Peyer's patch (tissue), 4 donors: ENCODE results near the gene FILIP1L.

Experiments used
- POLR2A ChIP-seq, 2 donors: fragments of 450-650 bp; IDR thresholded peaks; one replicate each; pipeline ENCODE4 v1.5.1; 2017; ENCODE audit warnings: antibody characterized with exemption in 2 of 2, mild to moderate bottlenecking in 2 of 2, moderate library complexity in 2 of 2
- TF ChIP-seq, protein P1 (sequence below), 6 experiments: fragments of 450-650 bp in 4 of 6; fragments of 200-600 bp in 2 of 6; sonication (generic) in 1 of 6; IDR thresholded peaks; one replicate each; pipeline ENCODE4 v1.5.1; 2017 to 2019; ENCODE audit warnings: antibody characterized with exemption in 6 of 6, mild to moderate bottlenecking in 3 of 6, moderate library complexity in 1 of 6

DNA sequence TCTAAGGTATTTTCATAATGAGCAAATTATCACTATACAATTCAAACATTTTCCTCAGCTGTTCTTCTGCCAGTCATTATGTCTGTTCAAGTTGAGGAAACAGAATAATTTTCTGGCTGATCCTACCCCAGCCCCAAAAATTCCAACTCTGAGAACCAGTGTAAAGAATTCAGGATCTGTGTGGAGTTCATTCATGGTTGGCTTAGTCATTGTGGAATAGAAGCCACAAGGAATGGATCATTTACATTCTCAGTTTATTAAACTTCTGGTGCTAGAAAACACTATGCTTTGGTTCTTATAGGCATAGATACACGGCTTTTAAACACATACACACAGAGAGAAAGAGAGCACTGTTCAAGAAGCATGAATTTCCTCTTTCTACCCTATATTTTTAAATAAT lies 162.0 kb downstream of the FILIP1L start:
- TF ChIP-seq, protein P1, sequence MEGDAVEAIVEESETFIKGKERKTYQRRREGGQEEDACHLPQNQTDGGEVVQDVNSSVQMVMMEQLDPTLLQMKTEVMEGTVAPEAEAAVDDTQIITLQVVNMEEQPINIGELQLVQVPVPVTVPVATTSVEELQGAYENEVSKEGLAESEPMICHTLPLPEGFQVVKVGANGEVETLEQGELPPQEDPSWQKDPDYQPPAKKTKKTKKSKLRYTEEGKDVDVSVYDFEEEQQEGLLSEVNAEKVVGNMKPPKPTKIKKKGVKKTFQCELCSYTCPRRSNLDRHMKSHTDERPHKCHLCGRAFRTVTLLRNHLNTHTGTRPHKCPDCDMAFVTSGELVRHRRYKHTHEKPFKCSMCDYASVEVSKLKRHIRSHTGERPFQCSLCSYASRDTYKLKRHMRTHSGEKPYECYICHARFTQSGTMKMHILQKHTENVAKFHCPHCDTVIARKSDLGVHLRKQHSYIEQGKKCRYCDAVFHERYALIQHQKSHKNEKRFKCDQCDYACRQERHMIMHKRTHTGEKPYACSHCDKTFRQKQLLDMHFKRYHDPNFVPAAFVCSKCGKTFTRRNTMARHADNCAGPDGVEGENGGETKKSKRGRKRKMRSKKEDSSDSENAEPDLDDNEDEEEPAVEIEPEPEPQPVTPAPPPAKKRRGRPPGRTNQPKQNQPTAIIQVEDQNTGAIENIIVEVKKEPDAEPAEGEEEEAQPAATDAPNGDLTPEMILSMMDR (IDR thresholded peaks at IDR 0.05): no peak
- no peak for TF ChIP-seq POLR2A (IDR thresholded peaks at IDR 0.05)
